NK-92 (cell line): Measurements from ENCODE around the gene NAXD.
"Not testable (repeated sequence)": the region's sequence is repeated elsewhere in the genome, so short reads cannot be mapped to it uniquely, and the experiment has no call there.

Experiments used
- DNase-seq: peaks from one replicate; lab custom pipeline; 2025; ENCODE audit not compliant: unreplicated experiment; lab: John Stamatoyannopoulos, UW

The NAXD gene

GRCh38 chr13:110615322-110616102, at the start of gene NAXD:
Gene NAXD (plus strand): TSS chr13:110615545. CDS start chr13:110615602, 57 bp downstream.
- no peak for DNase-seq

- DNase-seq = no peak
Measured at GRCh38 chr13:110566171-110566570, 49.2 kb upstream of the NAXD start.

GRCh38 chr13:110568612-110569011, 46.7 kb upstream of the NAXD start:
- DNase-seq = no peak

GRCh38 chr13:110569962-110570361, 45.4 kb upstream of the NAXD start:
- DNase-seq = not testable (repeated sequence)

- no peak for DNase-seq
Measured at GRCh38 chr13:110570886-110571285, 44.5 kb upstream of the NAXD start.

GRCh38 chr13:110571896-110572777, 43.2 kb upstream of the NAXD start:
- no peak for DNase-seq

DNA sequence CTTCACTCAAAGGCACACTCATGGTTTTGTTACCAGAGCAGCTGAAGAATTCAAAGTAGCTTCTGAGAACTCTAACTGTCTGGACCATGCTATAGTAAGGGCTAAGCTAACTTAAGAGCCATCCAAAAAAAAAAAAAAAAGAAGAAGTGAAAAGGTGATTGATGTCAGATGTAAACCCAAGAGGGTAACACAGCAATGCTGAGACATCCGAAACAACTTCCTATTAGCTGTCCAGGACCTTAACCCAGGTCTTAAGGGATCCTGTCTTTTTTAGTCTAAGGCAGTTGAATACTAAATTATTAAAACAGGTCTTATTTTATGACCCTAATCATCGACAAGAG, 42.6 kb upstream of the NAXD start:
- DNase-seq = no peak

DNA sequence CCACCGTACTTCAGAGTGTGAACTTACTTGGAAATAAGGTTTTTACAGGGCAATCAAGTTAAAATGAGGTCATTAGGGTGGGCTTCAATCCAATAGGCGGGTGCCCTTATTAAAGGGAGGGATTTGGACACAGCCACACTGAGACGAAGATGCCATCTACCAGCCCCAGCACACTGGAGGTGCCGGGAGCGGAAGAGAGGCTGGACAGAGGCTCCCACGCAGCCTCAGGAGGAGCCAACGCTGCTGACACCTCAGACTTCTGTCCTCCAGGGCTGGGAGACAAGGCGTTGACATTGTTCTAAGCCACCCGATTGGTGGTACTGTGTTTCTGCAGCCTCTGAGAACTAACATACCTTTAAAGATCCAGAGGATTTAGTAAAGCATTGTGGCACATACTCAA, 41.2 kb upstream of the NAXD start:
- no peak for DNase-seq

DNA sequence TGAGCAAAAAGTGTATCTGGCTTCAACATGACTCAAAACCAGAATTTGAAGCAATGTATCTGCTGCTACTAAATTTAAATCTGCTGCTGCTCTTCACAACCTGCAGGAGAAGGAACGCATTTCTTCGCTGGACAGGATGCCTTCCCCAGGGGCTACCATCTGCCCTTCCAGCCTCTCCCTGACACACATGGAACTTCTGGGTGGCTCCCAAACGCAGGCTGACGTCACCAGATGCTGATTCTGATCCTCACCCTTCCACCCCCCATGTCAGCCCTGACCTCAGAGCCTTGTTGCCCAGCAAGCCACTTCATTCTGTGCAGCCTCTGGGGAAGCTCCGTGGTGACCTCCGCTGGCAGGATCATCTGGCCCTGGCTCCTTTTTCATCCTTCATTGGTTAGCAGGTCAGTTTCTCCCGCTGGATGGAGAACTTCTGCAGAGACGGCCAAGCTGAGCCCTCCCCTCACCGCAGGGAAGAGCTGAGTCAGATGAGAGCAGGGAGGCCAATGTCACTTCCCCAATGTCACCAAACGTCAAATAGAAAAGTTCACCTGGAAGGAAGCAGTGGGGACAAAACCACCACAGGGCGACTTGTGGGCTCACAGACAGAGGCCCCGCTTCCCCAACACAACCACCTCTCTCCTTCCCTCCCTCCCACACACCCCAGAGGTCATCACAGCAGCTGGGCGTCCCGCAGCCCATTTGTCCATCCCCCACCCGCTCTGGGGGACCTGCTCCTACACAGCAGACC, 39.8 kb upstream of the NAXD start:
- DNase-seq = no peak

GRCh38 chr13:110576070-110576394, 39.3 kb upstream of the NAXD start:
- no peak for DNase-seq

GRCh38 chr13:110576736-110577476, 38.4 kb upstream of the NAXD start:
- no peak for DNase-seq

DNA sequence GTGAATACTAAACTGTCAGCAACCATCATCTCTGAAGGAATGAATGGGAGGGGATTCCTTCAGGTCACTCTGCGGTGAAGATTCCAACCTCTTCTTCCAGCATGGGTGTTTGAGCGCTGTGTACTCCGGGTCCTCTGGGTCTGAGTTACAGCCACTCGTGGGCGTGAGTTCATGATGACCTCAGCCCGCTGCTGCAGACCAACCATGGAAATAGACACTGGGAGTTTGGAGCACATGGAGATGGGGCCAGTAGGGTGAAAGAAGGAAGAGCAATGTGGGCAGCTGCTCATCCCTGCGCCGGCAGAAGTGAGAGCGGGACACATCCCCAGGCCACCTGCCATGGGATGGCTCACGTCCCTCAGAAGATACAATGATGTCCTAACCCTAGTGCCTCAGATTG, 37.0 kb upstream of the NAXD start:
- DNase-seq = no peak

- no peak for DNase-seq
Measured at GRCh38 chr13:110580800-110581199, 34.5 kb upstream of the NAXD start.

- DNase-seq = no peak
Measured at GRCh38 chr13:110581506-110582185, 33.7 kb upstream of the NAXD start.

GRCh38 chr13:110582421-110582954, 32.9 kb upstream of the NAXD start:
- DNase-seq = no peak

DNA sequence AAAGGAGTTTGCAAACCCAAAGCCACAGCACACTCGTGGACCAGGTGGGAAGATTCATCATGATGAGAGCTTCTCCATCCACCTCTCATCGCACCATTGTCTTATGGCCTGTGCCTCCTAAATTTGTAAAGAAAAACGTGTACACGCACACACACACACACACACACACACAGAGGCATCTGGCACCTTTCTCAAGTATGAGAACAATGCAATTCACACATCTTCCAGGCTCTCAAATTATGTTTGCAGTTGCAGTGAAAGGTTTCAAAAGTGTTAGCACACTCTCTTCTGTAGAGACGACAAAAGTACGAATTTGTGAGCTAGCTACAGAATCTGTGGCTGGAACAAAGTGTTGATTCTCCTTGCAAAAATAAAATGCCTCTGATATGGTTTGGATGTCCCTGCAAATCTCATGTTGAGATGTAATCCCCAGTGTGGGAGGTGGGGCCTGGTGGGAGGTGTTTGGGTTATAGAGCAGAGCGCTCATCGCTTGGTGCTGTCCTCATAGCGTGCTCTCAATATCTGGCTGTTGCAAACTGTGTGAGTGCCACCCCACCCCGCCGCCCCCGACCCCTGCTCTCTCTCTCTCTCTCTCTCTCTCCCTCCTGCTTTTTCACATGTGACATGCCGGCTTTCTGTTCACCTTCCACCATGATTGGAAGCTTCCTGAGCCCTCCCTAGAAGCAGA, 32.0 kb upstream of the NAXD start:
- no peak for DNase-seq

DNA sequence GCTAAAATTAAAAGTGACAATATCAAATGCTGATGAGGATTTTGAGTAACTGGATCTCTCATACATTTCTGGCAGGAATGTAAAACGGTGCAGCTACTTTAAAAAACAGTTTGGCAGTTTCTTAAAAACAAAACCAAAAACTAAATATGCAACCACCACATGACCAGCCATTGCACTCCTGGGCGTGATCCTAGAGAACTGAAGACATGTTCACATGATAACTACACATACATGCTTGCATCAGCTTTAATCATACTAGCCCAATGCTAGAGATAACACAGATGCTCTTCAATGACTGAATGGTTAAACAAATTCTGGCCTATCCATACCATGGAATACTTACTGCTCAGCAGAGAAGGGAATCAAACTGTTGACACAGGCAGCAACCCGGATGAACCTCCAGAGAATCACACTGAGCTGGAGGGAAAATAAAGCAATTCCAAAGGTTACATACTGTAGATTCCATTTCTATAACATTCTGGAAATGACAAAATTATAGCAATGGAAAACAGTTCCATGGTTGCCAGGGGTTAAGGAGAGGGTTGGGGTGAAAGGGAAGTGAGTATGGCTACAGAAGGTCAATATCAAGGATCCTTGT, 25.5 kb upstream of the NAXD start:
- DNase-seq = no peak

GRCh38 chr13:110590577-110590976, 24.8 kb upstream of the NAXD start:
- no peak for DNase-seq

- DNase-seq = no peak
Measured at GRCh38 chr13:110592665-110593064, 22.7 kb upstream of the NAXD start.
